Putamen (tissue), 1 donor: ENCODE data around the gene MIR17HG.
"Not testable (repeated sequence)": the region's sequence is repeated elsewhere in the genome, so short reads cannot be mapped to it uniquely, and the experiment has no call there.

Source experiments
- DNase-seq: peaks from one replicate; pipeline ENCODE4 v3.0.0-alpha.2; 2016; ENCODE audit warnings: low spot score

MIR17HG gene

GRCh38 chr13:91347996-91348905 is 764 bp downstream of the MIR17HG start:
- no peak for DNase-seq

DNA sequence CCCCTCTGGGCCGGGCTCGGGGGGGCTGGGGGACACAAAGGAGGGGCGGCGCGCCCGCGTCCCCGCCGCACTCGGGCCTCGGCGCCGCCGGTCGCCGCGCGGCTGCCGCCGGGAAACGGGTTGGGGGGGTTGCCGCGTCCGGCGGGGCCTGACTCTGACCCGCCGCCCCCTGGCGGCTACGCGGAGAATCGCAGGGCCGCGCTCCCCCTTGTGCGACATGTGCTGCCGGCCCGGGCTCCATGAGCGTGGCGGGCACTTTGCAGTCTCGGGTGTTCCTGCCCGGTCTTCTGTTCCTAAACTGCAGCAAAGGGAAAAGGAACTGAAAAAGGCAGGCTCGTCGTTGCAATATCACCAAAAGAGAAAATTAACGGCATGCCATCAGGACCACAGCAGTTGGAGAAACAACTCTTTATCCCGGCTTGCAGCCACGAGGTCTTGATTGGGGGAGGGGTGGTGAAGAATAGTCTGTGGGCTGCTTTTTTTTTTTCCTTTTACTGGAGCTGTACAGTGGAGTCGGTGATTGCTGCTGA is 1.5 kb downstream of the MIR17HG start:
- DNase-seq: peak; percentile 90

GRCh38 chr13:91349992-91350911 is 2.8 kb downstream of the MIR17HG start:
- no peak for DNase-seq

DNA sequence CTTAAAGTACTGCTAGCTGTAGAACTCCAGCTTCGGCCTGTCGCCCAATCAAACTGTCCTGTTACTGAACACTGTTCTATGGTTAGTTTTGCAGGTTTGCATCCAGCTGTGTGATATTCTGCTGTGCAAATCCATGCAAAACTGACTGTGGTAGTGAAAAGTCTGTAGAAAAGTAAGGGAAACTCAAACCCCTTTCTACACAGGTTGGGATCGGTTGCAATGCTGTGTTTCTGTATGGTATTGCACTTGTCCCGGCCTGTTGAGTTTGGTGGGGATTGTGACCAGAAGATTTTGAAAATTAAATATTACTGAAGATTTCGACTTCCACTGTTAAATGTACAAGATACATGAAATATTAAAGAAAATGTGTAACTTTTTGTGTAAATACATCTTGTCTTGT is 3.6 kb downstream of the MIR17HG start:
- no peak for DNase-seq

GRCh38 chr13:91351980-91352379 is 4.5 kb downstream of the MIR17HG start:
- no peak for DNase-seq

- DNase-seq: not testable (repeated sequence)
Observed at GRCh38 chr13:91352891-91353290, 5.4 kb downstream of the MIR17HG start.

DNA sequence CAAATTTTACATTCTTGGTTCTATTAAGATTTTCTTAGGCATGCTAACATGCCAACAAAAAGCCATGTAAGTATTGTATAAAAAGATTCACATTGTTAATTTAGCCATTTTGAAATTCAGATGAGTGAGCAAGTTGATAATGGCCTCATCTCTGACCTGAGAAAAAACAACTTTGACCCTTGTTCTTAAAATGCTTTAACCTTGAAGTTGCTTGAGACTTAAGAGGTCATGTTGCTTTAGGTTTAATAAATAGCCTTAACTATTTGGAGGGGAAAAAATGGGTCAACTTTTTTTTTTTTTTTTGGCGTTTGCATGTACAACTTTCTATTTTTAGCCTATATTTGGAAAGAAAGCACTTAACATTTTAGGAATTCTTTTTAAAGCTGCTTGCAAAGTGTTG is 6.0 kb downstream of the MIR17HG start:
- no peak for DNase-seq

- no peak for DNase-seq
Observed at GRCh38 chr13:91355099-91355825, 7.8 kb downstream of the MIR17HG start.

DNA sequence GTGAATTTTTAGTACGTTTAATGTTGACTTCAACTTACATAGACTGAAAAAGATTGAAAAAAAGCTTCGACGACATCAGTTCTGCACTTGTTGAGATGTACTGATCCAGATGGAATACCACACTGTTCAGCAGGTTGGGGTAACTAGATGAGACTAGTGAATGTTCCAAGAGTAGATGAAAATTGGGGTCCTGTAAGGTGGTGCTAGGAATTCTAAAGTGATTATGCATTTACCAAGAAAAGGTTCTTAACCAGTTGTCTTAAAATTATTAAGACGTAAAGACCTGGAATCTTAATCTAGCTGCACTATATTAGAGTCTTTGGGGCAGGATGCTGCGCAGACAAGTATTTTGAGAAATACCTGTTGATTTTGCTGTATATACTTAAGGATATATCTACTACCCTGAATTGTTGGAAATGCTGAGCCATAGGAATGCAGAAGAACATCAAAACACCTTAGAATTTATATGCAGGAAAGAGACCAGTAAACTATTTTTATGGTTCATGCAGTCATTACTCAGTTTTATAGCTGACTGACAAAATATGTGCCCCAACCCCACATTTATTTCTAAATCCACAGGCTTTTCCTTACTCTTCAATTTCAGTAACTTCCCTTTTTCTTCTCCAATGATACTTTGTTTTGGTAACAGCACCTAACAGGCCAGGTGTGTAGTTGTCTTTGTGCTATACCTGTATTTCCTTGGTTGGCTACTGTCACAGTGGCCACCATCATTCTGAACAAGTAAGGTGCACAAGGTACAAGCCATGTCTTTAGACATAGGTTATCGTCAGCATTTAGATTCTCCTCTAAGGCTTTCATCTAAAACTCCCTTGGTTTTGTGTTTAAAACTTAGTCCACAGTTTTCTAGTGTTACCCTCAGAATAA is 8.6 kb downstream of the MIR17HG start:
- no peak for DNase-seq

DNA sequence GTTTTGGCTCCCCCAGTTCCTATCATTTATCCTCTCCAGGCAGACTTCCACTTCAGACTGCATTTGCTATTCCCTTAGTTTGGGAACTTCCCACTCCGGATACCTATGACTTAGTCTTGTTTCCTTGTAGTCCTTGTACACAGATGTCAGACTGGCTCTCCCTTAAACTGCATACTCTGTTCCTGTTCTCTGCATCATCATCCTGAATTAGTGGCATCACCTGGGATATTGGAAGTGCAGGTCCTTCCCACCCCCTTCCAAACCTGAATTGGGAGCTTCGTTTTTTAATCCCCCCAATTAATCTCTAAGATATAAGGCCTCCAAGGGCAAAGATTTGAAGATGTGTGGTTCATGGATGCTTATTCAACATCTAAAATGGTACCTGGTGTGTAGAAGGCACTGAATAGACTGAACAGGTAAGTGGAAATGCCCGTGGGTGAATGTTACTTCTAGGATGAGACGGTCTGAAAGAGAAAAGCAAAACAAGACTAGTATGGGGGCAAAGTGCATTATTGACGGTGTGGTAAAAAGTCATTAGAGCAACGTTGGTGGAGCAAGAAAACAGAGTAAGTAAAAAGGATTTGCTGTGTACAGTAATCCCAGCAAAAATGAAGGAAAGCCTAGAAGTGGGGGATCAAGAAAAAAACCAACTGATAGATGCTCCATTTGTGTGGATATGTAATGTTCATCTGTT is 9.6 kb downstream of the MIR17HG start:
- no peak for DNase-seq

DNA sequence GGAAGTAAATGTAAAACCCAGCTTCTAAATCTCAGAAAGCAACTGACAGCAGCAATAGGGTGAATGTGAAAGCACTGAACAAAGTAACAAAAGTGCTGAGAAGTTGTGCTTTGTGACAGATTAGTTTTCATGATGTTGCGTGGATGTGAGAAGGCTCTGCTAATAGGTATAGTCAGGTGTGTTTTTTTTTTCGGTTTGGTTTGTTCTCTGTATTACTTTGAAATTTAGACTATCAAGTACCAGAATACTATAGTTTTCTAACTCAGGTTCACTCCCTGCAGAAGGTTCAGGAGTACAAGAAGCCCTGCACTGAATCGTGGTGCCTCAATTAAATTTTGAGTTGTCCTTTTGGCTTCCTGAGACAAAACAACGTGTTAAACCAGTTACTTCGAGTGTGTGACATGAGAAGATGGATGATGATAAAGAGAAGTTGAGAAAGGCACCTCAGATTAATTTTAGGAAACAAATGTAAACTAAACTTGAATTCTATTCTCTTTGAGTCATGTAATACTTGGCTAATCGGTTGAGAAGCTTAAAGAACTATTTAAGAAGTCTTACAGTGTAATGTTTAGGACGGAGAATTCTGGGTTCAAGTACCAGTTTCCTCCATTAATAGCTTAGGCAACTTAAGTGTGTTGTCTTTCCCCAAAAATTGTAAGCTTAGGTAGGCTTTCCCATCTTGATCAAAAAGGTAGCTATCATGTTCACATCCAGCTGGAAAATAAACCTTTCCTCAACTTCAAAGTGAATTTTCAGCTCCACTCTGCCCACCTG is 10.3 kb downstream of the MIR17HG start:
- DNase-seq: no peak

DNA sequence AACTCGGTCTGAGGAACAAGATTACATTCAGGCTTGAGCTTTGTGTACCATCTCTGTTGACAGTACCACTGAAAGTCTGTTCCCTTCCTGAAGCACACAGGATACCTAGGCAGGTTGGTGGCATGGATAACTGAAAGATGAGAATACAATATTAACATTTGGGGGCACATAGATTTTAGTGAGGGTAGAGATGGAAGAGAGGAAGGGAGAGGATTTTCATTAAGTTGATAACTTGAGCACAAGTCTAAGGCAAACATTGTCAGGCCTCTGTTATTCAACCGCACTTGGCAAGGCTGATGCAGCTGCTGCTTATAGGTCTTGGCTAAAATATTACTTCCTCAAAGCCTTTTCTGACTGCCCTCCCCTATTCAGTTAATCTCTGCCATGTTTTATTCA is 10.9 kb downstream of the MIR17HG start:
- DNase-seq: no peak

DNA sequence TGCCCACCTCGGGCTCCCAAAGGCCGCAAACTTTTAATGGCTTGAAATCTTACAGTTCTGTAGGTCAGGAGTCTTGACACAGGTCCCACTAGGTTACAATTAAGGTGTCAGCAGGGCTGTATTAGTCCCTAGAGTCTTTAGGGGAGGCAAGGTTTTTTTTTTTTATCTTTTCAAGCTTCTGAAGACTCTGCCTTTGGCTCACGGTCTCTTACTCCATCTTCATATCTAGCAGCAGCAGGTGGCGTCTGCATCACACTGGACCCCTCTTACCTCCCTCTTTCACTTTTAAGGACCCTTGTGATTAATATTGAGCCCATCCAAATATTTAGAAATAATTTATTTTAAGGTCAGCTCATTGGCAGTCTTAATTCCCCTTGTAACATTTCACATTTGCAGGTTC is 11.6 kb downstream of the MIR17HG start:
- no peak for DNase-seq

- DNase-seq: no peak
Observed at GRCh38 chr13:91359631-91360030, 12.1 kb downstream of the MIR17HG start.

GRCh38 chr13:91360246-91360751 is 12.8 kb downstream of the MIR17HG start:
- DNase-seq: no peak

- no peak for DNase-seq
Observed at GRCh38 chr13:91361755-91362271, 14.3 kb downstream of the MIR17HG start.

- no peak for DNase-seq
Observed at GRCh38 chr13:91362908-91363307, 15.4 kb downstream of the MIR17HG start.

DNA sequence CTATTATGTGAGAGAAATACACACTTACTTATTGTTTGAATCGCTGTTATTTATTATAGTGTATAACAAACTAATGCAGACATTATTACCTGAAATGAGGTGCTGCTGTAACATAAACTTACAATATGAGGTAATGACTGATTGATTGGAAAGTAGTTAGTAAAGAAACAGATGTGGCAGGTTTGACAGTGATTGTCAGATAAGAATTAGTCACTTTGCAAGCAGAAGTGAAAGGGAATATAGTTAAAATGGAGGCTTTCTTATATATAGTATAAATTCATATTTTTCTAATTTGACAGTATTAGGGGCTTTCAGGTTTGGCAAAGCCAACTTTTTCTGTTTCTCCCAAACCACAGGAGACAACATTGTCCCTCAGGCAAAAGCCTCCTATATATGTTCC is 20.6 kb downstream of the MIR17HG start:
- no peak for DNase-seq
